GM23248 (cell line): ENCODE measurements around the gene ABHD18. TPM values are rescaled to one million over a fixed set of nuclear protein-coding genes. Genes with fewer than 3 reads are reported as not detected.
"Not testable (repeated sequence)": the region's sequence is repeated elsewhere in the genome, so short reads cannot be mapped to it uniquely, and the experiment has no call there.

Experiments used
- DNase-seq: peaks from one replicate; pipeline ENCODE4 v3.0.0-alpha.2; 2015
- H2AFZ ChIP-seq: fragments of 200-600 bp; sonication (generic); 2 replicates; pipeline ENCODE4 v1.6.1; 2016; ENCODE audit warnings: antibody characterized with exemption
- H3F3A ChIP-seq: fragments of 200-600 bp; sonication (generic); 2 replicates; pipeline ENCODE4 v1.6.1; 2016; ENCODE audit warnings: mild to moderate bottlenecking, antibody characterized with exemption, mixed run types; ENCODE audit not compliant: insufficient read depth
- H3K27ac ChIP-seq: fragments of 200-600 bp; sonication (generic); 2 replicates; pipeline ENCODE4 v1.5.1; 2016; ENCODE audit warnings: mild to moderate bottlenecking
- H3K27me3 ChIP-seq: fragments of 200-600 bp; sonication (generic); replicated peaks from 2 replicates; pipeline ENCODE4 v1.6.1; 2016; ENCODE audit warnings: mild to moderate bottlenecking; ENCODE audit not compliant: insufficient read depth
- H3K36me3 ChIP-seq: fragments of 200-600 bp; sonication (generic); 2 replicates; pipeline ENCODE4 v1.6.1; 2016; ENCODE audit warnings: low read depth, mild to moderate bottlenecking
- H3K4me1 ChIP-seq: fragments of 200-600 bp; sonication (generic); 2 replicates; pipeline ENCODE4 v1.6.1; 2016; ENCODE audit warnings: mild to moderate bottlenecking; ENCODE audit not compliant: insufficient read depth
- H3K4me2 ChIP-seq: fragments of 200-600 bp; sonication (generic); one replicate; pipeline ENCODE4 v1.6.1; 2016; ENCODE audit warnings: mild to moderate bottlenecking; ENCODE audit not compliant: unreplicated experiment
- H3K4me3 ChIP-seq: fragments of 200-600 bp; sonication (generic); 2 replicates; pipeline ENCODE4 v1.5.1; 2016; ENCODE audit warnings: mild to moderate bottlenecking
- H3K79me2 ChIP-seq: fragments of 200-600 bp; sonication (generic); 2 replicates; pipeline ENCODE4 v1.6.1; 2016; ENCODE audit warnings: mild to moderate bottlenecking; ENCODE audit not compliant: insufficient read depth
- H3K9ac ChIP-seq: fragments of 200-600 bp; sonication (generic); 2 replicates; pipeline ENCODE4 v1.6.1; 2016; ENCODE audit warnings: mild to moderate bottlenecking
- H3K9me2 ChIP-seq: fragments of 200-600 bp; sonication (generic); 2 replicates; pipeline ENCODE4 v1.6.1; 2016; ENCODE audit warnings: mixed run types, mild to moderate bottlenecking, moderate library complexity; ENCODE audit not compliant: insufficient read depth
- H3K9me3 ChIP-seq: fragments of 200-600 bp; sonication (generic); one replicate; pipeline ENCODE4 v1.6.1; 2017; ENCODE audit warnings: low read depth
- H4K20me1 ChIP-seq: fragments of 200-600 bp; sonication (generic); 2 replicates; pipeline ENCODE4 v1.6.0; 2016; ENCODE audit not compliant: insufficient read depth
- EZH2 ChIP-seq: fragments of 200-600 bp; sonication (generic); IDR thresholded peaks from 2 replicates; pipeline ENCODE4 v1.6.1; 2018; ENCODE audit warnings: antibody characterized with exemption, mild to moderate bottlenecking; ENCODE audit not compliant: insufficient read depth, poor library complexity, severe bottlenecking
- EZH2phosphoT487 ChIP-seq: fragments of 200-600 bp; sonication (generic); IDR thresholded peaks from 2 replicates; pipeline ENCODE4 v1.6.1; 2018; ENCODE audit warnings: antibody characterized with exemption, moderate library complexity, mild to moderate bottlenecking, low read depth; ENCODE audit not compliant: insufficient read depth
- WGBS, 2 experiments: methylation state at CpG; one replicate each; pipeline ENCODE4 v1.1.6; 2015 to 2017; ENCODE audit warnings: low lambda C conversion rate in 2 of 2, low coverage in 1 of 2; ENCODE audit errors: missing lambda C conversion rate in 2 of 2; 5-methylcytosine and 5-hydroxymethylcytosine counted together
- in situ Hi-C: fragments of 300-500 bp; cut with MboI; formaldehyde crosslinking; loops from 2 replicates; pipeline ENCODE4 v1.15.0; 2020
- polyA plus RNA-seq: library from polyadenylated mRNA; unstranded; fragments of >200 nt; fragmentation: Nextera tagmentation; extraction: Ambion mirVana; gene quantifications from 2 replicates; pipeline ENCODE4 v1.2.1, GENCODE V29; 2016
- total RNA-seq: library from RNA; depleted of rRNA; stranded (reverse); fragments of >200 nt; shearing (Covaris generic); gene quantifications from 2 replicates; pipeline ENCODE4 v1.2.3, GENCODE V29; 2014

ABHD18 gene
- total and polyA plus RNA-seq, 2 experiments from 2014 or later, result 3.4 to 4.1 TPM

DNA sequence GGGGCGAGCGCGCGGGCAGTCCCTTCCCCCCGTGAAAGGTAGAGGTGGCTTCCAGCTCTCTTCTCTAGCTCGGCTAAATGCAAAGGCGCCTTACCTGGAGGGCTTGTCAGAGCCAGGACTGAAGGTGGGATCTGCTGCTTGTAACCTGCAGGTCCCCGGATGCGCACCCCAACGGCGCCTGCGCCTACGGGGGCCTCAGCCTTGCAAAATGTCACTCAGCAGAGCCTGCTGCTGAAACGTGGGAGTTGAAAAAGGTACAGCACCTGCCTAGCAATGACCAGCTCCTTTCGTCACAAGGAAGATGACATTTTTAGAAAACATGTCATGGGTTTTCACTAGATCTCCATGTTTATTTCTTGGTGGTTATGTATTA is 583 bp downstream of the ABHD18 start:
- Histone ChIP-seq H3K4me1 (no peaks in the 10 kb centered on the region), H3K9ac (peak overlapping the region; percentile 90), H3K79me2 (peaks cover 82% of the 10 kb centered on the region), H4K20me1 (no peaks in the 10 kb centered on the region), H3K4me2 (peak overlapping the region; percentile 82), H3K36me3 (no peaks in the 10 kb centered on the region), H3K4me3 (peak overlapping the region; percentile 77), H3K9me2 (no peaks in the 10 kb centered on the region), H2AFZ (peak overlapping the region; percentile 99), H3K9me3 (no peaks in the 10 kb centered on the region), H3K27me3 (no peaks in the 10 kb centered on the region), H3F3A (no peaks in the 10 kb centered on the region), H3K27ac (peak overlapping the region; percentile 37)
- DNase-seq, result peak; percentile 33
- in situ Hi-C loops, result no loop called here
- TF ChIP-seq EZH2 (no peak), EZH2phosphoT487 (no peak)
- 0 to 1% methylated on average over 12 to 14 of the region's 15 CpGs for WGBS, 2 experiments

DNA sequence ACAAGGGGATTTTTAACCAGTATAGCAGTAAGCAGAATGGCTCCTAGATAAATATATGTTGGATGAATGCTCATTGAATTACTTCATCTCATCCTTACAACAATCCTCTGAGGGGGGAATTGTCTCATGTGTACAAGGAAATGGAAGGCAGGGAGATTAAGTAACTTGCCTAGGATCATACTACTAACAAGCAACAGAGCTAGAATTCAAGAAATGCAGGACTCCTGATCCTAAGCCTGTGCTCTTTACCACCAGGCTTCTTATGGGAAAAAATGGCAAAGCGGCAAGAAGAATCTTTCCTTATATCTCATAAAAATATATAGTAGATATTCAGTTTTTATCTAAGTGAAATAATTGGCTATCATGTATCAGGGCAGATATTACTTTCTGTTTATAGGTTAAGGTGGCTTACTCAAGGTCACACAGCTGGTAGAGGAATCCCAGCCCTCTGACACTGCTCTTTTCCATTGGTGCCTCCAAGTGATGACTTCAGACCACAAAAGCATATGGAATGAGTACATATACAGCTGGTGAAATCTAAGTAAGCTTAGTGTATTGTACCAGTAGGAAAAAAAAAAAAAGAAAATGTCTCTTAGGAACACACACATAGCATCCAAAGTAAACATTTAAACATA is 2.1 kb downstream of the ABHD18 start:
- Histone ChIP-seq H3F3A (no peaks in the 10 kb centered on the region), H3K4me3 (no peak overlapping the region), H3K27me3 (no peaks in the 10 kb centered on the region), H3K9me2 (no peaks in the 10 kb centered on the region), H2AFZ (no peak overlapping the region), H3K4me2 (no peak overlapping the region), H3K27ac (no peak overlapping the region), H3K79me2 (peaks cover 82% of the 10 kb centered on the region), H4K20me1 (0 out of 2 replicates have a peak, but pooled peaks cover 5% of the 10 kb centered on the region), H3K9ac (no peak overlapping the region), H3K36me3 (no peaks in the 10 kb centered on the region), H3K9me3 (no peaks in the 10 kb centered on the region), H3K4me1 (no peaks in the 10 kb centered on the region)
- TF ChIP-seq EZH2 (no peak), EZH2phosphoT487 (no peak)
- in situ Hi-C loops, result no loop called here
- WGBS, 2 experiments, result 100% methylated on average over 1 of the region's 1 CpG
- DNase-seq, result no peak

DNA sequence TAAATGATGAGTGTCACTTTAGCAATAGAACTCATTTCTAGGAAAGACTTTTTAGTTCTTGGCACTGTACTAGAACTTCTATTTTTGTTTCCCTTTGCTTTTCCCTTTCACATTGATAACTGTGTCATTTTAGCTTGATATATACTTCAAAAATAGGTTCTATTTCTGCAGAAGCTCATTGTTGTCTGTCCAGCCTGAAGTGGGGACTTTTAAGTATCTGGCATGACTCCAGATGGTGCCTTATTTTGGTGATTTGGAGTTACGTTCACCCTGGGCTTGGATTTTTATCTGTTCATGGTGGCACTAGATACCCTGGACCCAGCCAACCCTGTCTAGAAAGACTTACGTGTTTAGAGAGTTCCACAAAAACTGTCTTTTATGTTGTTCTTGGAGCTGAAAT is 3.4 kb downstream of the ABHD18 start:
- H3K27ac ChIP-seq, result no peak overlapping the region
- WGBS, 2 experiments, result 81 to 89% methylated on average over 2 of the region's 2 CpGs
- H3K36me3 ChIP-seq, result no peaks in the 10 kb centered on the region
- no peaks in the 10 kb centered on the region for H3K9me2 ChIP-seq
- no peaks in the 10 kb centered on the region for H3K4me1 ChIP-seq
- in situ Hi-C loops, result no loop called here
- no peak overlapping the region for H3K9ac ChIP-seq
- TF ChIP-seq EZH2 (no peak), EZH2phosphoT487 (no peak)
- no peaks in the 10 kb centered on the region for H3K27me3 ChIP-seq
- H2AFZ ChIP-seq, result no peak overlapping the region
- H3K4me3 ChIP-seq, result no peak overlapping the region
- 0 out of 2 replicates have a peak, but pooled peaks cover 5% of the 10 kb centered on the region for H4K20me1 ChIP-seq
- DNase-seq, result no peak
- H3K79me2 ChIP-seq, result peaks cover 69% of the 10 kb centered on the region
- no peaks in the 10 kb centered on the region for H3K9me3 ChIP-seq
- no peak overlapping the region for H3K4me2 ChIP-seq
- no peaks in the 10 kb centered on the region for H3F3A ChIP-seq

DNA sequence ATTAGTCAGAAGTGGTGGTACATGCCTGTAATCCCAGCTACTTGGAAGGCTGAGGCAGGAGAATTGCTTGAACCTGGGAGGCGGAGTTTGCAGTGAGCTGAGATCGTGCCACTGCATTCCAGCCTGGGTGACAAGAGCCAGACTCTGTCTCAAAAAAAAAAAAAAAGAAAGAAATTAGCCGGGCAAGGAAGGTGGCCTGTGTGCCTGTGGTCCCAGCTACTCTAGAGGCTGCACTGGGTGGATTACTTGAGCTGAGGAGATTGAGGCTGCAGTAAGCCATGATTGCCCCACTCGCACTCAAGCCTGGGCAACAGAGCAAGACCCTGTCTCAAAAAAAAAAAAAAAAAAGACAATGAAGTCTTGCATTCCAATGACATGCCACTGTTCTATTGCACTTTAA is 5.7 kb downstream of the ABHD18 start:
- H2AFZ ChIP-seq, H3K9me2 ChIP-seq, in situ Hi-C loops, H3K36me3 ChIP-seq, H3K4me2 ChIP-seq, H3K4me3 ChIP-seq, H3K27ac ChIP-seq, H3K4me1 ChIP-seq, DNase-seq, H3K9me3 ChIP-seq, H3F3A ChIP-seq, H3K27me3 ChIP-seq, H4K20me1 ChIP-seq, H3K9ac ChIP-seq: not testable (repeated sequence)
- 85 to 90% methylated on average over 4 of the region's 4 CpGs for WGBS, 2 experiments
- H3K79me2 ChIP-seq, result peaks cover 71% of the 10 kb centered on the region
